ENCODE results near the gene CYP19A1. TPM values are rescaled to one million over a fixed set of nuclear protein-coding genes. Genes with fewer than 3 reads are reported as not detected.

The CYP19A1 gene
- total RNA-seq, 1 experiment from 2014 or later: 0.77 TPM

DNA sequence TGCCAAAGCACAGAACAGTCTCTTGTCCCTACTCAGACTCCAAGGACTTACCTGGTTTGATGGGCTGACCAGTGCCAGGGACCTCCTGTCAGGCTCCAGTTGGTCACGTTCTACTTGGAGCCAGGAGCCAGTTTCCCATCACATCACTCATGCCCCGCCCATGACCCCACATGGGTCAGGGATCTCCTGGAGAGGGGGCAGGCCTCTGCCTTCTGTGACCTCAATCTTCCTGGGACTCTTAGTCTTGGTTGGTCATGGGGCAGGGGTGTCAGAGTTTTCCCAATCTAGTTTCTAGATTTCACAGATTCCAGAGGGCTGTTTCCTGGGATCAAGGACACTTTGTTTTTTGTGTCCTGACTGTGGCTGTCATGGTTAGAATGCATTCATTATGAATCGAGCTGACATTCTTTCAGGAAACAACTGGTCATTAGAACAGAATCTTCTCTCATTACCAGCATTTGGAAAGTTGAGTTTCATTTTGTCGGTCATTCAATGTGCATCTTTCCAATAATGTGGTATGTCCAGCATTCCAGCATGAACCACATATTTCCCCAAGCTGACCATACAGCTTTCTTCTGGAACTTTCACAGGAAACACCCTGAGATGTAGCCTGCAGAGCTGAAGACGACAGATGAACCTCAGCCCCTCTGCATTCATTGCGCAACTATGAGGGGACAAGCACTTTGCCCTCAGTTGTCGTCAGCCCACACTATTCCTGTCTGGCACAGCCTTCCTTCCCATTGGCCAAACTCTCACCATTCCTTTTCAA lies 19.8 kb downstream of the CYP19A1 start:
- intact Hi-C loops (cut with micrococcal nuclease; ENCODE audit: unreplicated experiment): no loop called here
- H3K27ac Mint-ChIP-seq (ENCODE audit: unreplicated experiment): no peak overlapping the region
- H3K4me3 Mint-ChIP-seq (ENCODE audit: unreplicated experiment): no peak overlapping the region
- H3K4me1 Mint-ChIP-seq (ENCODE audit: low read depth, unreplicated experiment): peaks cover 16% of the 10 kb centered on the region
- BruUV-seq (replicated peaks): no TSS peak
- H3K36me3 Mint-ChIP-seq (ENCODE audit: insufficient read depth, unreplicated experiment): no peaks in the 10 kb centered on the region
- peaks cover 20% of the 10 kb centered on the region for H3K4me1 ChIP-seq
- no peak for DNase-seq
- no peak overlapping the region for H3K4me3 ChIP-seq (ENCODE audit: low read depth, low read length)
- POLR2A ChIA-PET: no interaction called here
- no peak for TF ChIP-seq CTCF (IDR thresholded peaks at IDR 0.05; ENCODE audit: insufficient read depth in 1 of 2, low read depth in 1 of 2, low read length in 1 of 2, severe bottlenecking in 1 of 2, unreplicated experiment in 1 of 2)
- CTCF ChIA-PET: no interaction called here
- H3K27me3 ChIP-seq (replicated peaks; ENCODE audit: control insufficient read depth, insufficient read depth, low read length): no peaks in the 10 kb centered on the region
- no peaks in the 10 kb centered on the region for H3K9me3 Mint-ChIP-seq (ENCODE audit: unreplicated experiment)
- no peaks in the 10 kb centered on the region for H3K36me3 ChIP-seq (ENCODE audit: control insufficient read depth, insufficient read depth, low read length)
- no peaks in the 10 kb centered on the region for H3K9me3 ChIP-seq
- no peaks in the 10 kb centered on the region for H3K27me3 Mint-ChIP-seq (ENCODE audit: insufficient read depth, unreplicated experiment)

- DNase-seq: no peak
- peaks cover 26% of the 10 kb centered on the region for H3K4me1 Mint-ChIP-seq (ENCODE audit: low read depth, unreplicated experiment)
- no peak for TF ChIP-seq CTCF (IDR thresholded peaks at IDR 0.05; ENCODE audit: insufficient read depth in 1 of 2, low read depth in 1 of 2, low read length in 1 of 2, severe bottlenecking in 1 of 2, unreplicated experiment in 1 of 2)
- POLR2A ChIA-PET: no interaction called here
- Histone ChIP-seq H3K36me3 (ENCODE audit: control insufficient read depth, insufficient read depth, low read length) (no peaks in the 10 kb centered on the region), H3K4me3 (ENCODE audit: low read depth, low read length) (no peak overlapping the region), H3K27me3 (replicated peaks; ENCODE audit: control insufficient read depth, insufficient read depth, low read length) (no peaks in the 10 kb centered on the region), H3K4me1 (peaks cover 28% of the 10 kb centered on the region), H3K9me3 (no peaks in the 10 kb centered on the region)
- CTCF ChIA-PET: no interaction called here
- no peaks in the 10 kb centered on the region for H3K27me3 Mint-ChIP-seq (ENCODE audit: insufficient read depth, unreplicated experiment)
- intact Hi-C loops (cut with micrococcal nuclease; ENCODE audit: unreplicated experiment): no loop called here
- no peak overlapping the region for H3K4me3 Mint-ChIP-seq (ENCODE audit: unreplicated experiment)
- no peak overlapping the region for H3K27ac Mint-ChIP-seq (ENCODE audit: unreplicated experiment)
- no TSS peak for BruUV-seq (replicated peaks)
- no peaks in the 10 kb centered on the region for H3K36me3 Mint-ChIP-seq (ENCODE audit: insufficient read depth, unreplicated experiment)
- H3K9me3 Mint-ChIP-seq (ENCODE audit: unreplicated experiment): no peaks in the 10 kb centered on the region
These were observed 21.8 kb downstream of the CYP19A1 start for GRCh38 chr15:51316636-51317035.

GRCh38 chr15:51315726-51316125 lies 22.7 kb downstream of the CYP19A1 start:
- ChIA-PET CTCF (no interaction called here), POLR2A (no interaction called here)
- no peaks in the 10 kb centered on the region for H3K36me3 Mint-ChIP-seq (ENCODE audit: insufficient read depth, unreplicated experiment)
- BruUV-seq (replicated peaks): no TSS peak
- Histone ChIP-seq H3K4me1 (peaks cover 29% of the 10 kb centered on the region), H3K27me3 (replicated peaks; ENCODE audit: control insufficient read depth, insufficient read depth, low read length) (no peaks in the 10 kb centered on the region), H3K4me3 (ENCODE audit: low read depth, low read length) (no peak overlapping the region), H3K36me3 (ENCODE audit: control insufficient read depth, insufficient read depth, low read length) (no peaks in the 10 kb centered on the region), H3K9me3 (no peaks in the 10 kb centered on the region)
- H3K27ac Mint-ChIP-seq (ENCODE audit: unreplicated experiment): no peak overlapping the region
- no peak overlapping the region for H3K4me3 Mint-ChIP-seq (ENCODE audit: unreplicated experiment)
- no peaks in the 10 kb centered on the region for H3K27me3 Mint-ChIP-seq (ENCODE audit: insufficient read depth, unreplicated experiment)
- peaks cover 26% of the 10 kb centered on the region for H3K4me1 Mint-ChIP-seq (ENCODE audit: low read depth, unreplicated experiment)
- intact Hi-C loops (cut with micrococcal nuclease; ENCODE audit: unreplicated experiment): no loop called here
- no peak for DNase-seq
- no peak for TF ChIP-seq CTCF (IDR thresholded peaks at IDR 0.05; ENCODE audit: insufficient read depth in 1 of 2, low read depth in 1 of 2, low read length in 1 of 2, severe bottlenecking in 1 of 2, unreplicated experiment in 1 of 2)
- no peaks in the 10 kb centered on the region for H3K9me3 Mint-ChIP-seq (ENCODE audit: unreplicated experiment)

All from Caco-2 (cell line).